Measurements from ENCODE around the gene NTRK2. TPM values are rescaled to one million over a fixed set of nuclear protein-coding genes. Genes with fewer than 3 reads are reported as not detected.

NTRK2 gene
- total and polyA plus RNA-seq, 12 donors, result 0.43 to 5.6 (median 2.1) TPM

- intact Hi-C loops (cut with DNase I), result no loop called here
- TF ChIP-seq POLR2A (IDR thresholded peaks at IDR 0.05) (no peak), CTCF (IDR thresholded peaks at IDR 0.05) (no peak)
Measured at GRCh38 chr9:84789463-84789830, 119.9 kb downstream of the NTRK2 start.

GRCh38 chr9:84791643-84792042 lies 122.1 kb downstream of the NTRK2 start:
- Histone ChIP-seq H3K36me3 (replicated peaks in 1 of 2) (no peaks in the 10 kb centered on the region), H3K4me3 (no peak overlapping the region), H3K27me3 (no peaks in the 10 kb centered on the region), H3K4me1 (replicated peaks in 1 of 2) (no peaks in the 10 kb centered on the region), H3K9me3 (replicated peaks in 1 of 3) (no peaks in the 10 kb centered on the region), H3K27ac (no peak overlapping the region)
- 73 to 86% (median 75%) methylated on average over 2 of the region's 2 CpGs for WGBS, 4 donors
- DNase-seq, result no peak
- intact Hi-C loops (cut with DNase I), result no loop called here
- TF ChIP-seq POLR2A (IDR thresholded peaks at IDR 0.05), result no peak
- no peak for TF ChIP-seq CTCF (IDR thresholded peaks at IDR 0.05)

More at GRCh38 chr9:84789463-84789830, 119.9 kb downstream of the NTRK2 start:
- Histone ChIP-seq H3K27me3 (no peaks in the 10 kb centered on the region), H3K36me3 (replicated peaks in 1 of 2) (no peaks in the 10 kb centered on the region), H3K27ac (no peak overlapping the region), H3K4me3 (no peak overlapping the region), H3K4me1 (replicated peaks in 1 of 2) (no peaks in the 10 kb centered on the region), H3K9me3 (replicated peaks in 1 of 3) (no peaks in the 10 kb centered on the region)
- 78 to 92% (median 83%) methylated on average over 5 of the region's 5 CpGs for WGBS, 4 donors
- DNase-seq, result no peak

GRCh38 chr9:84793251-84793650 lies 123.7 kb downstream of the NTRK2 start:
- DNase-seq, result no peak
- Histone ChIP-seq H3K36me3 (replicated peaks in 1 of 2) (no peaks in the 10 kb centered on the region), H3K27me3 (no peaks in the 10 kb centered on the region), H3K9me3 (replicated peaks in 1 of 3) (no peaks in the 10 kb centered on the region), H3K4me3 (no peak overlapping the region), H3K4me1 (replicated peaks in 1 of 2) (no peaks in the 10 kb centered on the region), H3K27ac (no peak overlapping the region)
- no peak for TF ChIP-seq POLR2A (IDR thresholded peaks at IDR 0.05)
- TF ChIP-seq CTCF (IDR thresholded peaks at IDR 0.05), result no peak
- 63 to 87% (median 82%) methylated on average over 3 of the region's 3 CpGs for WGBS, 4 donors
- intact Hi-C loops (cut with DNase I), result no loop called here

- no peaks in the 10 kb centered on the region for H3K36me3 ChIP-seq (replicated peaks in 1 of 2)
- WGBS, 4 donors, result 70 to 83% (median 76%) methylated on average over 10 of the region's 10 CpGs
- H3K27ac ChIP-seq, result no peak overlapping the region
- intact Hi-C loops (cut with DNase I), result no loop called here
- TF ChIP-seq CTCF (IDR thresholded peaks at IDR 0.05) (no peak), POLR2A (IDR thresholded peaks at IDR 0.05) (no peak)
- H3K9me3 ChIP-seq (replicated peaks in 1 of 3), result no peaks in the 10 kb centered on the region
- H3K27me3 ChIP-seq, result no peaks in the 10 kb centered on the region
- no peaks in the 10 kb centered on the region for H3K4me1 ChIP-seq (replicated peaks in 1 of 2)
- no peak for DNase-seq
- H3K4me3 ChIP-seq, result no peak overlapping the region
Measured at GRCh38 chr9:84794981-84795637, 125.6 kb downstream of the NTRK2 start.
